VCaP (cell line): ENCODE data around the gene CSPG4.

Experiments
- H3K27ac ChIP-seq: fragments of 450-650 bp; 2 replicates; pipeline ENCODE4 v1.5.1; 2017
- TF ChIP-seq, protein P1 (sequence below): fragments of 450-650 bp; conservative IDR thresholded peaks from 2 replicates; pipeline ENCODE4 v1.5.1; 2017; ENCODE audit warnings: mild to moderate bottlenecking, moderate library complexity

The CSPG4 gene

DNA sequence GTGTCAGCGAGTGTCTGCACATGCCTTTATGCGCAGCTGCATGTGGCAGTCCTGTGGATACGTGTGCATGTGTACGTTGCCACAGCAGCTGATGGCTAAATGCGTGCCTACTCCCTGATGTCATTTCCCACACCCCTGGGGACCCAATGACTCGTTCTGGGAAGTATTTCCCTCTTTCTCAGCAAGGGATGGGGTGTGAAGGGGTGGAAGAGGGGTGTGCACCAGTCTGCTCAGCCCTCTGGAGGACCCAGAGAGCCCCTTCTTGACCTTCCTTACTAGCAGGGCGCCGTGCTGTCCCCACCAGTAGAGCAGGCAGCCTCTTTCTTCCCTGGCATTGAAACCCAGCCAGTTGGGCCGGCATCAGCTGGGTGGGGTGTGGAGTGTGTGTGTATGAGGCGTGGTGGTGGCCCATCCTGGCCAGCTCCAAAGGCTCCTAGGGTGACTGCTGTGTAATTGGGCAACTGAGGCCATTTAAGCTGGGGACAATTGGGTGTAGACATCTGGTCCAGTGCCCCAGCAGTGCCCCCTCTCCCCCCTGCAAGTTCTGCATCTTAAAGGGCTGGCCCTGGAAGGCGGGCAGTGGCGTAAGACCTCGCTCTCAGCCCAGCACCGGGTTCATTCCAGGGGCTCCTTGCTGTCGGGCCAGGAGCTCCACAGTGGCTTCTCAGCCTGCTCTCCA is 45.7 kb downstream of the CSPG4 start:
- TF ChIP-seq, protein P1, sequence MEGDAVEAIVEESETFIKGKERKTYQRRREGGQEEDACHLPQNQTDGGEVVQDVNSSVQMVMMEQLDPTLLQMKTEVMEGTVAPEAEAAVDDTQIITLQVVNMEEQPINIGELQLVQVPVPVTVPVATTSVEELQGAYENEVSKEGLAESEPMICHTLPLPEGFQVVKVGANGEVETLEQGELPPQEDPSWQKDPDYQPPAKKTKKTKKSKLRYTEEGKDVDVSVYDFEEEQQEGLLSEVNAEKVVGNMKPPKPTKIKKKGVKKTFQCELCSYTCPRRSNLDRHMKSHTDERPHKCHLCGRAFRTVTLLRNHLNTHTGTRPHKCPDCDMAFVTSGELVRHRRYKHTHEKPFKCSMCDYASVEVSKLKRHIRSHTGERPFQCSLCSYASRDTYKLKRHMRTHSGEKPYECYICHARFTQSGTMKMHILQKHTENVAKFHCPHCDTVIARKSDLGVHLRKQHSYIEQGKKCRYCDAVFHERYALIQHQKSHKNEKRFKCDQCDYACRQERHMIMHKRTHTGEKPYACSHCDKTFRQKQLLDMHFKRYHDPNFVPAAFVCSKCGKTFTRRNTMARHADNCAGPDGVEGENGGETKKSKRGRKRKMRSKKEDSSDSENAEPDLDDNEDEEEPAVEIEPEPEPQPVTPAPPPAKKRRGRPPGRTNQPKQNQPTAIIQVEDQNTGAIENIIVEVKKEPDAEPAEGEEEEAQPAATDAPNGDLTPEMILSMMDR, result no peak
- no peak overlapping the region for H3K27ac ChIP-seq

DNA sequence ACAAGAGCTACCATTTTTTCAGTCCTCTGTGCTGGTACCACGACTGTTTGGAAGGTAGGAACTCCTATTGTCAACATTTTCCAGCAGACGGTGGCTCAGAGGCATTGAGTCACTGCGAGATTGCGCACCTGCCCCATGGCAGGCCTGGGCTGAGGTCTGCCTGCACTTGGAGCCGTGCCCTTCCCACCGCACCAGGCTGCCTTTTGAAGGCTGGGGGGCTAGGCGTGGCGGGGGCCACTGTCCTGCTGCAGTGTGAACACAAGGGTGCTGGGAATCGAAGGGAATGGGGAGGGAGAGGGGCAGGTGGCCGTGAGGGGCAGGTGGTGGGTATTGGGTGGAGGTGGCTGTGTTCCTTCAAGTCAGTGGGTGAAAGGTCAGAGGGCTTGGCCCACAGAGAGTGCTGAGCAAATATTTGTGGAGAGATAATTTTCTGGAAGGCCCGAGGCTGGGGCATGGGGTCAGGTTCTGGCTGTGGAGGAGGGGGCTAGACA is 48.7 kb downstream of the CSPG4 start:
- no peak overlapping the region for H3K27ac ChIP-seq
- TF ChIP-seq, protein P1, result no peak

GRCh38 chr15:75662823-75663519 is 49.7 kb downstream of the CSPG4 start:
- no peak overlapping the region for H3K27ac ChIP-seq
- TF ChIP-seq, protein P1, result no peak

- no peak overlapping the region for H3K27ac ChIP-seq
- TF ChIP-seq, protein P1, result no peak
These were observed 50.9 kb downstream of the CSPG4 start for GRCh38 chr15:75661756-75662140.

GRCh38 chr15:75661100-75661755 is 51.4 kb downstream of the CSPG4 start:
- TF ChIP-seq, protein P1, result no peak
- H3K27ac ChIP-seq, result no peak overlapping the region

DNA sequence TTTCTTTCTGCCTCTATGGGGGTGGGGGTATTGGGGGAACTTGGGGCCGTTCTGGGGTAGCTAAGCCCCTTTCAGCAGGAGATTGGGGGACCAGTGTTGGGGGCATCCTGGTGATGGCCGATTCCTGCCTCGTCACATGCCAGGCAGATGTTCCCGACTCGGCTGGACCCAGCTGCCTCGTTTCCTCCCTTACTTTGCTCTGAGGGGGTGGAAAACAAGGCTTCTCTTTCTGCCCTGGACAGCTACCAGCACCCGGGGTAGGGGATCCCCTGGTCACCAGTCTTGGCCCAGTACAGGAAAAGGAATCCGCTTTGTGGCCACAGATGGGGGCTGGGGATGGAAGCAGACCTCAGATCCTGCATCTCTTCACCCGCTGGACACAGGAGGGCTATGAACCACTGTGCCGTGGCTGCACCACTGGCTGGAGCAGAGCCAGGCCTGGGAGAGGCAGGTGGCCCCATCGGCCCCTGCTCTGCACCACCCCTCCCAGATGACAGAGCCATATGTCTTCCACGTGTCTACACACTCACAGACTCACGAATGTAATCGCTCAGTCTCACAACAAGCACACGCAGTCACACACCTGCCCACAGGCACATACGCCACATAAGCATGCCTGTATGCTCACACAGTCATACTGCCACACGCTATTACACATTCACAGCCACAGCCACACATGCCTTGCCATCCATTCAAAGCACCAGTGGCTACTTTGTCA is 52.6 kb downstream of the CSPG4 start:
- no peak overlapping the region for H3K27ac ChIP-seq
- TF ChIP-seq, protein P1, result no peak
